ENCODE results near the gene USP17L13.
"Not testable (repeated sequence)": the region's sequence is repeated elsewhere in the genome, so short reads cannot be mapped to it uniquely, and the experiment has no call there.

GRCh38 chr4:9224596-9224995, at the start of gene USP17L13:
- TF ChIP-seq CTCF (IDR thresholded peaks at IDR 0.05); RAD21 (IDR thresholded peaks at IDR 0.05; ENCODE audit: low read length); NFIC (IDR thresholded peaks at IDR 0.05; ENCODE audit: borderline replicate concordance); SMC3 (IDR thresholded peaks at IDR 0.05; ENCODE audit: low read depth, low read length); FOSL2 (IDR thresholded peaks at IDR 0.05; ENCODE audit: borderline replicate concordance, low read depth); MAX (IDR thresholded peaks at IDR 0.05; ENCODE audit: low read depth); EZH2phosphoT487 (IDR thresholded peaks at IDR 0.05; ENCODE audit: borderline replicate concordance, low read depth); EP300 (IDR thresholded peaks at IDR 0.05; ENCODE audit: borderline replicate concordance in 1 of 2, low read depth in 1 of 2, low read length in 1 of 2); GATA2 (CRISPR knock-in tag; IDR thresholded peaks at IDR 0.05); CHD2 (IDR thresholded peaks at IDR 0.05; ENCODE audit: low read length, partially characterized antibody); YY1 (IDR thresholded peaks at IDR 0.05; ENCODE audit: low read depth); RFX5 (IDR thresholded peaks at IDR 0.05; ENCODE audit: low read length): not testable (repeated sequence)
